Liver (tissue), 3 donors: ENCODE data around the gene TCF12.

Experiments used
- GABPA ChIP-seq, 2 donors: IDR thresholded peaks in 1 of 2; conservative IDR thresholded peaks in 1 of 2; 2 replicates each; pipeline ENCODE4 v1.6.1; 2016; ENCODE audit warnings: antibody characterized with exemption in 2 of 2, mild to moderate bottlenecking in 1 of 2, moderate library complexity in 1 of 2
- YY1 ChIP-seq: IDR thresholded peaks from 2 replicates; pipeline ENCODE4 v1.6.1; 2016; ENCODE audit warnings: antibody characterized with exemption, mild to moderate bottlenecking
- TF ChIP-seq, protein P1 (sequence below): fragments of 150-350 bp; IDR thresholded peaks from 2 replicates; pipeline ENCODE4 v1.5.1; 2017; ENCODE audit warnings: improper control_type of control experiment, low read depth, low read length; ENCODE audit not compliant: missing input control
- TF ChIP-seq, protein P2 (sequence below): IDR thresholded peaks from 2 replicates; pipeline ENCODE4 v1.6.1; 2016; ENCODE audit warnings: antibody characterized with exemption
- TF ChIP-seq, protein P3 (sequence below): IDR thresholded peaks from 2 replicates; pipeline ENCODE4 v1.6.1; 2016; ENCODE audit warnings: antibody characterized with exemption, mild to moderate bottlenecking
- donor health status: healthy.
- donor health status: healthy.

DNA sequence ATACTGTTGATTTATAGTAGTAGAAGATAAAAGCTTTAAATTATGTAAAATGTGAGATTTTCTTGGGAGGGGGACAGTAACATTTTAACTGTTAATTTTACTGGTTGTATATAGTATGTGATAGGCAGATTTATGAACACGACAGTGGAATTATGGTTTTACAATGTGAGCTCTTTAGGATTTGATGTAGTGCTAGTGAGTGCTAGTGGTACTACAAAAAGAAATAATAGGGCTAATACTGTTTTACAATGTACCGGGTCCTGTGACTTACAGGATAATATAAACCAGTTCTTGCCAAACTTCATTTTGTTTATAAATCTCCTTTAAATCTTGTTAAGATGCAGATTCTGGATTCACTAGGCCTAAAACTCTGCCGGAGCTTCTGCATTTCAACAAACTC lies 165.7 kb downstream of the TCF12 start:
- TF ChIP-seq, protein P1, sequence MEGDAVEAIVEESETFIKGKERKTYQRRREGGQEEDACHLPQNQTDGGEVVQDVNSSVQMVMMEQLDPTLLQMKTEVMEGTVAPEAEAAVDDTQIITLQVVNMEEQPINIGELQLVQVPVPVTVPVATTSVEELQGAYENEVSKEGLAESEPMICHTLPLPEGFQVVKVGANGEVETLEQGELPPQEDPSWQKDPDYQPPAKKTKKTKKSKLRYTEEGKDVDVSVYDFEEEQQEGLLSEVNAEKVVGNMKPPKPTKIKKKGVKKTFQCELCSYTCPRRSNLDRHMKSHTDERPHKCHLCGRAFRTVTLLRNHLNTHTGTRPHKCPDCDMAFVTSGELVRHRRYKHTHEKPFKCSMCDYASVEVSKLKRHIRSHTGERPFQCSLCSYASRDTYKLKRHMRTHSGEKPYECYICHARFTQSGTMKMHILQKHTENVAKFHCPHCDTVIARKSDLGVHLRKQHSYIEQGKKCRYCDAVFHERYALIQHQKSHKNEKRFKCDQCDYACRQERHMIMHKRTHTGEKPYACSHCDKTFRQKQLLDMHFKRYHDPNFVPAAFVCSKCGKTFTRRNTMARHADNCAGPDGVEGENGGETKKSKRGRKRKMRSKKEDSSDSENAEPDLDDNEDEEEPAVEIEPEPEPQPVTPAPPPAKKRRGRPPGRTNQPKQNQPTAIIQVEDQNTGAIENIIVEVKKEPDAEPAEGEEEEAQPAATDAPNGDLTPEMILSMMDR, result no peak
- no peak for TF ChIP-seq YY1
- TF ChIP-seq GABPA (IDR thresholded peaks at IDR 0.05 in 1 of 2, conservative IDR thresholded peaks at IDR 0.05 in 1 of 2), result no peak
- TF ChIP-seq, protein P2, sequence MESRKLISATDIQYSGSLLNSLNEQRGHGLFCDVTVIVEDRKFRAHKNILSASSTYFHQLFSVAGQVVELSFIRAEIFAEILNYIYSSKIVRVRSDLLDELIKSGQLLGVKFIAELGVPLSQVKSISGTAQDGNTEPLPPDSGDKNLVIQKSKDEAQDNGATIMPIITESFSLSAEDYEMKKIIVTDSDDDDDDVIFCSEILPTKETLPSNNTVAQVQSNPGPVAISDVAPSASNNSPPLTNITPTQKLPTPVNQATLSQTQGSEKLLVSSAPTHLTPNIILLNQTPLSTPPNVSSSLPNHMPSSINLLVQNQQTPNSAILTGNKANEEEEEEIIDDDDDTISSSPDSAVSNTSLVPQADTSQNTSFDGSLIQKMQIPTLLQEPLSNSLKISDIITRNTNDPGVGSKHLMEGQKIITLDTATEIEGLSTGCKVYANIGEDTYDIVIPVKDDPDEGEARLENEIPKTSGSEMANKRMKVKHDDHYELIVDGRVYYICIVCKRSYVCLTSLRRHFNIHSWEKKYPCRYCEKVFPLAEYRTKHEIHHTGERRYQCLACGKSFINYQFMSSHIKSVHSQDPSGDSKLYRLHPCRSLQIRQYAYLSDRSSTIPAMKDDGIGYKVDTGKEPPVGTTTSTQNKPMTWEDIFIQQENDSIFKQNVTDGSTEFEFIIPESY, result no peak
- TF ChIP-seq, protein P3, sequence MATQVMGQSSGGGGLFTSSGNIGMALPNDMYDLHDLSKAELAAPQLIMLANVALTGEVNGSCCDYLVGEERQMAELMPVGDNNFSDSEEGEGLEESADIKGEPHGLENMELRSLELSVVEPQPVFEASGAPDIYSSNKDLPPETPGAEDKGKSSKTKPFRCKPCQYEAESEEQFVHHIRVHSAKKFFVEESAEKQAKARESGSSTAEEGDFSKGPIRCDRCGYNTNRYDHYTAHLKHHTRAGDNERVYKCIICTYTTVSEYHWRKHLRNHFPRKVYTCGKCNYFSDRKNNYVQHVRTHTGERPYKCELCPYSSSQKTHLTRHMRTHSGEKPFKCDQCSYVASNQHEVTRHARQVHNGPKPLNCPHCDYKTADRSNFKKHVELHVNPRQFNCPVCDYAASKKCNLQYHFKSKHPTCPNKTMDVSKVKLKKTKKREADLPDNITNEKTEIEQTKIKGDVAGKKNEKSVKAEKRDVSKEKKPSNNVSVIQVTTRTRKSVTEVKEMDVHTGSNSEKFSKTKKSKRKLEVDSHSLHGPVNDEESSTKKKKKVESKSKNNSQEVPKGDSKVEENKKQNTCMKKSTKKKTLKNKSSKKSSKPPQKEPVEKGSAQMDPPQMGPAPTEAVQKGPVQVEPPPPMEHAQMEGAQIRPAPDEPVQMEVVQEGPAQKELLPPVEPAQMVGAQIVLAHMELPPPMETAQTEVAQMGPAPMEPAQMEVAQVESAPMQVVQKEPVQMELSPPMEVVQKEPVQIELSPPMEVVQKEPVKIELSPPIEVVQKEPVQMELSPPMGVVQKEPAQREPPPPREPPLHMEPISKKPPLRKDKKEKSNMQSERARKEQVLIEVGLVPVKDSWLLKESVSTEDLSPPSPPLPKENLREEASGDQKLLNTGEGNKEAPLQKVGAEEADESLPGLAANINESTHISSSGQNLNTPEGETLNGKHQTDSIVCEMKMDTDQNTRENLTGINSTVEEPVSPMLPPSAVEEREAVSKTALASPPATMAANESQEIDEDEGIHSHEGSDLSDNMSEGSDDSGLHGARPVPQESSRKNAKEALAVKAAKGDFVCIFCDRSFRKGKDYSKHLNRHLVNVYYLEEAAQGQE, result no peak
